T-helper 22 cell (primary cell): ENCODE data around the gene SLX4.

ENCODE experiments used
- DNase-seq: peaks from one replicate; pipeline ENCODE4 v3.0.0-alpha.2; 2020; ENCODE audit warnings: low read depth

Gene SLX4

GRCh38 chr16:3549906-3550305 is 61.5 kb downstream of the SLX4 start:
- no peak for DNase-seq

DNA sequence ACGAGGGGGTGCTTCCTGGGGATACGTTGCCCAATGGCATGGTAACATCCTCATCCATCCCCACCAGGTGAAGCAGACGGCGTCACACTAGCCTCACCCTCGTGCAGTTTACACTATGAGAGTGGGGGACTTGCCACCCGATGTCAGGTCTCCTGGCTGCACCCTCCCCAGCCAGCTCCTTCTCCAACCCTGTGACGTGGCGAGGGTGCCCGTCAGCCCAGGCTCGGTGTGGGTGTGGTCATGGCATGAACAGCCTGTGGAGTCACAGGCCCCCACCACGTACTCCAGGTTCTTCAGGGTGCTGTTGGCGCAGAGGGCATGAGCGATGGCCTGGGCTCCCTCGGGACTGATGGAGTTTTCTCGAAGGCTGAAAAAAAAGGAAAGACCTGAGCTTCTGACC is 62.5 kb downstream of the SLX4 start:
- no peak for DNase-seq

DNA sequence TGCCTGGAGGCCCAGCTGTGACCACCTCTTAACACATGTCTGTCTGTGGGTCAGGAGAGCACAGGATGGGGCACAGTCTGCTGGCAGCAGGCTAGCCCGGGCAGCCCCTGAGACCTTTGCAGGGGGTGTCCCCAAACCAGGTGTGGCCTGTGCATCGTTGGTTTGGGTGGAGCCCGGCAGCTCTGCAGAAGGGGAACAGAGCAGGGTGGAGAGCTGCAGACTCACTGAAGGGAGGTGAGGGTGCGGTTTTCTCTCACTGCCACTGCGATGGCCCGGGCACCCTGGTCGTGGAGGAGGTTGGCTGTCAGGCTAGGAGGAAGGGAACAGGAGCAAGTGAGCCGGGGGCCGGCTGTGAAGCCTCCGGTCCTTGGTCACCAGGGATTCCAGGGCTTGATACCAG is 63.0 kb downstream of the SLX4 start:
- no peak for DNase-seq

GRCh38 chr16:3546986-3547682 is 64.3 kb downstream of the SLX4 start:
- no peak for DNase-seq

DNA sequence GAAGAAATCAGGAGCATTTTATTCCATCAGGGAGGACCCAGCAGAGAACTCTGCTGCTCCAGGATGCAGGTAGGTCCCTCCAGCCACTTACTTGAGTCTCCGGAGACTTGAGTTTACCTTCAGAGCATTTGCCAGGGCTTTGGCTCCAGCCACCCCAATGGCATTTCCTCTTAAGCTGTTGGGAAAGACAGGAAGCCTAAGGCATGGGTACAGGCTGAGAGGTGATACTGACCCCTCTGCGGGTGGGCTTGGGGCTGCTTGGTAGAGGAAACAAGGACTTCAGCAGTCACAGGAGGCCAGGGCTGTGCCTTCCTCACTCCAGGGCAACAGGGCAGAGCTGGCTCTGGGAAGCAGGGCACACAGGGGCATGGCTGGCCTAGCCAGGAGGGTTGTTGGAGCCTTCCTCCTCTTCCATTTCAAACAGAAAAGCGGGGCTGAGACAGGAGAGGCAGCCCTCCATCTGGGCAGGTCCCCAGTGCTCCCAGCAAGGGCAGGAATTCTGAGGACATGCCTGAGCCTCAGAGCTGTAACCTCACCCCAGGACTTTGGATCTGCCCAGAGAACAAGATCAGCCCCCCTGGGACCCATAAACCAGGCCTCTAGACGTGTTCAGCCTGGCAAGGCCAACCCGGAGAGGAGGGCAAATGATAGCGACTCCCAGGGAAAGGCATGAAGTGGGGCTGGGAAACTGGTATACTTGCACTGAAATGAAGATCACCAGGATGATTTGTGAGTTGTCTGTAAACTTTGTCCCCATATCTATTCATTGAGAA is 68.6 kb downstream of the SLX4 start:
- no peak for DNase-seq

DNA sequence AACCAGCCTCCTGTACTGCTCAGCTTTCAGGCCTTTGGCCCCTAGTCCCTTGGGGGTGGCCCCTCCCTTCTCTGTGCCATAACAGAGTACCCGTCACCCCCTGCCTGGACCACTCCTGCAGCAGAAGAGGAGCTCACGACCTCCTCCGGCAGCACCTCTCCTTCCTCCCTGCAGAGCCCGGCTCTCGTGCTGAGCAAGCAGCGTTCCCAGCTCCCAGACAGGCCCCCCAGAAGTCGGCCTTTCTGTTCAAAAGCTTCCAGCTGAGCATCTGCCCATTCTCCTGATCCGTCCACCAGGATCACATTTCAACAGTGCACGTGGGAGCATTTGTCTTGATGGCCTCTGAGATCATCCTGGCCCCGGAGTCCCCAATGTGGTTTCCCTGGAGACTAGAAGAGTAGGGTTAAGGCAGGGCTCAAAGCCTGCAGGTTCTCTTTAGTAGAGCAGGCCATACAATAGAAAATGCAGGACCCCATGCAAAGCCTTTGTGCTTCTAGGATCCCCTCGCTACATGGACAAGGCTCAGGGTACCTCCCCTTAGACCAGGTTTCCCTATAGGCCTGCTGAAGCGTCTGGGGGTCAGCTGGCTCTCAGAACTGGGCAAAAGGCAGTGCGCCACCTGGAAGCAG is 69.8 kb downstream of the SLX4 start:
- no peak for DNase-seq

- no peak for DNase-seq
Observed at GRCh38 chr16:3538222-3538621, 73.2 kb downstream of the SLX4 start.

- DNase-seq: no peak
Observed at GRCh38 chr16:3536851-3537250, 74.6 kb downstream of the SLX4 start.

GRCh38 chr16:3536271-3536731 is 75.1 kb downstream of the SLX4 start:
- no peak for DNase-seq

DNA sequence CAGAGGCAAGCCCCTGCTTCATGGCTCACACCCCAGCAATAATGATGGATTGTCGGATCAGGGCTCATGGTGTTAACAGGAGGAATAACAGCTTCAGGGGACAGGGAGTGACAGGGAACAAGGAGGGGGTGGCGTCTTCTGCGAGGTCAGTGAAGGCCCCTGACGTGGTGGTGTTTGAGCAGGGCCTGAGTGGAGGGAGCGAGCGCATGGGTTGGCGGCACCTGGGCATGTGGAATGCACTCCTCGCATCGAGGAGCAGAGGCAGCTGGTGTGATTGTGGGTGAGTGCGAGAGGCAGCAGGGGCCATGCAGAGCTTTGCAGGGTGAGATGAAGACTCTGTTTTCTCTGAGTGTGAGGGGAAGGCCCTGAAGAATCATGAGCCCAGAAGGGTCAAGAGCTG is 77.3 kb downstream of the SLX4 start:
- DNase-seq: no peak

- DNase-seq: no peak
Observed at GRCh38 chr16:3532741-3533140, 78.7 kb downstream of the SLX4 start.
